IPS-18a (cell line): Measurements from ENCODE around the gene SOX6.

Experiments used
- H3K27ac ChIP-seq: one replicate; pipeline ENCODE4 v1.5.1; 2013; ENCODE audit warnings: low read length
- H3K27me3 ChIP-seq: one replicate; pipeline ENCODE4 v1.6.1; 2013; ENCODE audit warnings: mild to moderate bottlenecking, low read length; ENCODE audit not compliant: control insufficient read depth, insufficient read depth
- H3K36me3 ChIP-seq: one replicate; pipeline ENCODE4 v1.6.1; 2013; ENCODE audit warnings: low read depth, low read length; ENCODE audit not compliant: control insufficient read depth
- H3K4me1 ChIP-seq: one replicate; pipeline ENCODE4 v1.6.1; 2013; ENCODE audit warnings: low read depth, low read length; ENCODE audit not compliant: control insufficient read depth
- H3K4me3 ChIP-seq: one replicate; pipeline ENCODE4 v1.5.1; 2013; ENCODE audit warnings: low read length
- H3K9ac ChIP-seq: one replicate; pipeline ENCODE4 v1.6.1; 2013; ENCODE audit warnings: mild to moderate bottlenecking, low read length, moderate library complexity
- H3K9me3 ChIP-seq: one replicate; pipeline ENCODE4 v1.6.1; 2013; ENCODE audit warnings: low read depth, low read length; ENCODE audit not compliant: control insufficient read depth

Gene SOX6

DNA sequence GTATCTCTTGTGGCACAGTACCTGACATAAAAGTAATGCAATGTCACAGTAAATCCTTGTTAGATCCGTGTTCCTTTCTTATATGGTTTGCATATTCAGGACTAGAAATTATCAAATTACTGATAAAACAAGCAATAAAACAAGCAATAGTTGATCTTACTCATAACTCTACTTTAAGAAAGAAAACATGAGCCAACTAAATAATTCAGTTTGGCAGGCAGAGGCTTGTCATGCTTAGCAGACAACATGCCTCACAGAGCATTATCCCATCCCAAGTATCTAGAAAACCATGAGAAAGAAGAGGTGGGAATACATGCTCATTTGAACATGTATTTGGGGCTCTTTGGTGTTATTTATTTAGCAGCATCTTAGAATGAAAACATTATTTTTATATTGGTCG is 241.9 kb downstream of the SOX6 start:
- Histone ChIP-seq H3K27ac (no peak overlapping the region), H3K9me3 (no peaks in the 10 kb centered on the region), H3K27me3 (no peaks in the 10 kb centered on the region), H3K4me1 (peaks cover 26% of the 10 kb centered on the region), H3K4me3 (no peak overlapping the region), H3K36me3 (no peaks in the 10 kb centered on the region), H3K9ac (no peak overlapping the region)

DNA sequence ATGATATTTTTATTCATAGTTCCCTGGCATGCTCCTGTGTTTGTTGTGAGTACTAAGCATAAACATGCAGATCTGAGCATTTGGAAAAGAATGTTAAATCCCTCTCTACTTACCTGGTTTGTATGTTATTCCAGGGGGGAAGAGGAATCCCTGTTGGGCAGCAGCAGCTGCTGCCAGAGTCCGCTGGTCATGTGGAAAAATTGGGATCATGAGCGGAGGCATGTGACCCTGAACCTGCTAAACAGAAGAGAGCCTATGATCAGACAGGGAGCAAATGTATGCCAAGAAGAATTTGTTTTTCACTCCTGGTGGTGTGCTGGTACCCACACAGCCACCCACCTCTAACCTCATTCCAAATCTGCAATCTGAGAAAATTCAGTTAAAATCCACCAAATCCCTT is 244.7 kb downstream of the SOX6 start:
- Histone ChIP-seq H3K4me1 (peaks cover 26% of the 10 kb centered on the region), H3K36me3 (no peaks in the 10 kb centered on the region), H3K4me3 (peak overlapping the region; percentile 19), H3K27me3 (no peaks in the 10 kb centered on the region), H3K9me3 (no peaks in the 10 kb centered on the region), H3K9ac (no peak overlapping the region), H3K27ac (no peak overlapping the region)

DNA sequence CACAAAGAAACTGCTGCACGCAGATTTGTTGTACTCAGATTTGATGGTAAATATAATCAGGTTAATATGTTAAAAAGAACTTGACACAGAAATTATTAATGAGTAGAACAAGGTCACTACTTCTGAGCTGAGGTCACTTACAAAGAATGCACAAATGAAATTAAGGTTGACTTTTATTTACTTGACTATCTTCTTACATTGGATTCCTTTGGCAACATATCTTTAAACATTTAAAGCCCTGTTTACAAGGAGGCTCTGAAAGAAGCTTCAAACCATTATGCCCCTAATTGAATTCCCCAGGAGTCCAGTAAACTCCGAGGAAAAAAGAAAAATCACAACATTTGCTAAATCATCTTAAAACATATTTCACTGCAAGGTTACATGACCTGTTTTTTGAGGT is 245.5 kb downstream of the SOX6 start:
- no peak overlapping the region for H3K9ac ChIP-seq
- H3K36me3 ChIP-seq: no peaks in the 10 kb centered on the region
- peaks cover 26% of the 10 kb centered on the region for H3K4me1 ChIP-seq
- no peak overlapping the region for H3K27ac ChIP-seq
- H3K27me3 ChIP-seq: no peaks in the 10 kb centered on the region
- H3K4me3 ChIP-seq: peak overlapping the region; percentile 19
- no peaks in the 10 kb centered on the region for H3K9me3 ChIP-seq

DNA sequence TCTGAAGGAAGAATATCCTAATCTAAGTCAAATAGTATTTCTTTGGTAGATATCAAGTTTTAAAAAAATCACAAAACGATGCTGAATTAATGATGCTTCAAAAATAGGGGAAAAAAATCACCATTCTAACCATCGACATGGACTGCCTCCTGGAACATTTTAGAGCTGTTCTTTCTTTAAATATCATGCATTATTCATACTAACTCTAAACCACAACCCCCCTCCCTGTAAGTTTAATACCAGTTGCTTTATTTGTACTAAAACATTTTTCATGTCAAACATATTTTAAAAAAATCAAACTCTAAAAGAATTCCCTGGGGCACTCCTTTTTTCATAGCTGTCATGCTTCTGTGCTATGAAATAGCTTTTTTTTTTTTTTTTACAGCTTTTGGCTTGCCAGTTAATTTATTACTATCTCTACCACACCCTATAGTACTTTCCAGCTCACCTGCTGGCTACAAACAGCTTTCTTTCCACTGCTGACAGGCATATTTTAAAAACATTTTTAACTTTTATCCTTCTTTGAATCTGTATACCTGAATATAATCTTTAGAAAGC is 256.9 kb downstream of the SOX6 start:
- no peaks in the 10 kb centered on the region for H3K27me3 ChIP-seq
- H3K4me1 ChIP-seq: no peaks in the 10 kb centered on the region
- no peaks in the 10 kb centered on the region for H3K9me3 ChIP-seq
- no peak overlapping the region for H3K9ac ChIP-seq
- no peak overlapping the region for H3K4me3 ChIP-seq
- H3K36me3 ChIP-seq: no peaks in the 10 kb centered on the region
- no peak overlapping the region for H3K27ac ChIP-seq

DNA sequence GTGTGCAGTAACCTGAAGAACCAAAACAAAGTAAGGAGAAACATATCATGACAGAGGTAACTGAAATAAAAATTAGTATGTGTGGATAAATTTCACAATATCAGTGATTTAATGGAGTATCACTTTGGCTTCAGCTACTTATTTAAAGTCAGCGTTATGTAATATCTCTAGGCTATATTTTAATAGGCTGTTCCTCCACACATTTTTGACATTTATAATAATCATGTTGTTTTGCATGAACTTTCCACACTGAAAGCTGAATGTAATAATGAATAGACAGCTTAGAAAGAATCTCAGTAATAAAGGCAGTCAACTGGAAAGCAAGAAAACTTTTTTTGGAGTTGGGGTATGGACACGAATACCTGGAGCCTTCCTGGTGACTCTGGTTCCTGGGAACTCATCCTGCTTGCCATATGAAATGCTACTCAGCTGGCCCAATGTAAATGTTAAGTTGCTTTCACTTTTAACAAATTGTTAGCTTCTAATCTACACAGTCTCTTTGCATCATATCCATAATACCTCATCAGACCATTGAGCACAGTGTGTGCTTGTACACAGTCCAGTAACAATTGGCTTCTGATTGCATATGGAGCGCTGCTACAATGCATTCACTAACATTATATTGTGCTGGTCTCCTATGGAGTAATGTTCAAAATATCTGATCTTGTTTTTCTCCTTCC is 257.7 kb downstream of the SOX6 start:
- Histone ChIP-seq H3K36me3 (no peaks in the 10 kb centered on the region), H3K27ac (no peak overlapping the region)

DNA sequence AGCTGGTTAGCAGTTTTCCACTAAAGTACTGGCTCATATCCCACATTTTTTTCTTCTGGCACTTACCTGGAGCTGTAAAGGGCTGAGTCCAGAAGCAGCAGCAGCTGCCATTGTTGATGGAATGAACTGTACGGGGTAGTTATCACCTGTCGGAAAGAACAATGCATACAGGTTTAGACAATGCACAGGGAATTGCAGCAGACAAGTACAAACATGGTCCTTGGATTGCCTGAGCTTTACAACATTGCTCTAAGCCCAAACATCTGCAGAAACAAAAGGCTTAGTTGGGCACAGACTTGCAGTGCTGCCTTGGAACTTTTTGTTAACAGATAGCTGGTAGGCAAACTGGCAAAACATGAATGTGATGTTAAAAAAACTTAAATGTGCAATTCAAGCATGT is 258.8 kb downstream of the SOX6 start:
- no peak overlapping the region for H3K9ac ChIP-seq
- no peaks in the 10 kb centered on the region for H3K9me3 ChIP-seq
- no peaks in the 10 kb centered on the region for H3K27me3 ChIP-seq
- no peak overlapping the region for H3K27ac ChIP-seq
- H3K4me3 ChIP-seq: no peak overlapping the region
- no peaks in the 10 kb centered on the region for H3K36me3 ChIP-seq
- H3K4me1 ChIP-seq: no peaks in the 10 kb centered on the region

More for the DNA sequence above, 257.7 kb downstream of the SOX6 start:
- Histone ChIP-seq H3K9ac (no peak overlapping the region), H3K27me3 (no peaks in the 10 kb centered on the region), H3K4me3 (no peak overlapping the region), H3K9me3 (no peaks in the 10 kb centered on the region), H3K4me1 (no peaks in the 10 kb centered on the region)

DNA sequence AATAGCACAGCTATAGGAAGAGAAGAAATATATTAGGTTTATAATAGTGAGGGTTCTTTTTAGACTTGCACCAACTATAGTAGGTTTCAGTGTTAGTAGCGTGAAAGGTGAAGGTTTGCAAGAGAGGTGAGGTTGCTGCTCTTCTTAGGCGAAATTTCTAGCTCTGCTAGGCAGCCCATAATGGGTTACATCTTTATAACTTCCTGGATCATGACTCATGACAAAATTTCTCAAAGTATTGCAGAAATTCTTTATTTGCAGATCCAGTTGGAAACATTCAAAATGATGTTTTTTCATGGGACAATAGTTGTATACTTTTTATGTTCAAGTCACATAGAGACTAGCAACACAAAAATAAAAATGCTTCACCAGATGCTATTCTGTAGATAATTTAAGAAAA is 260.0 kb downstream of the SOX6 start:
- Histone ChIP-seq H3K9ac (no peak overlapping the region), H3K4me3 (no peak overlapping the region), H3K27ac (no peak overlapping the region), H3K27me3 (no peaks in the 10 kb centered on the region), H3K36me3 (no peaks in the 10 kb centered on the region), H3K4me1 (peaks cover 2% of the 10 kb centered on the region), H3K9me3 (no peaks in the 10 kb centered on the region)

DNA sequence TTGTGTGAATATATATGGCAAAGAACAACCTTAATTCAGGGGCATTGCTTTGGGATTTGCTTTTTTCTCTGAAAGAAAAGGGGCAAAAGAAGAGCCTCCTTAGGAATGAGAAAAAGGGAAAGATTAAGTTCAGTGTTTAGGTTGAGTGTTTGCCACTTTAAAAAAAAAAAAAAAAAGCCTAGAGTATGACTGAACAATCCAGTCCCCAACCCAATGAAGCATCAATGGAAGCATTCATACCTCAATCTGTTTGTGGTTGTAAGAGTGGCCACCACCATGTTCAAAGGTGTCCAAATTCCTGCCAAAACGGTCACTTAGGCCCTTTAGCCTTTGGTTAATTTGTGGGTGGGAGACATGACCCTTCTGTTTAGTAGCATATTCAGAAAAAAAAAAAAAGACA is 260.6 kb downstream of the SOX6 start:
- no peak overlapping the region for H3K27ac ChIP-seq
- H3K9me3 ChIP-seq: no peaks in the 10 kb centered on the region
- no peaks in the 10 kb centered on the region for H3K36me3 ChIP-seq
- H3K9ac ChIP-seq: no peak overlapping the region
- H3K4me3 ChIP-seq: no peak overlapping the region
- peaks cover 6% of the 10 kb centered on the region for H3K4me1 ChIP-seq
- no peaks in the 10 kb centered on the region for H3K27me3 ChIP-seq

DNA sequence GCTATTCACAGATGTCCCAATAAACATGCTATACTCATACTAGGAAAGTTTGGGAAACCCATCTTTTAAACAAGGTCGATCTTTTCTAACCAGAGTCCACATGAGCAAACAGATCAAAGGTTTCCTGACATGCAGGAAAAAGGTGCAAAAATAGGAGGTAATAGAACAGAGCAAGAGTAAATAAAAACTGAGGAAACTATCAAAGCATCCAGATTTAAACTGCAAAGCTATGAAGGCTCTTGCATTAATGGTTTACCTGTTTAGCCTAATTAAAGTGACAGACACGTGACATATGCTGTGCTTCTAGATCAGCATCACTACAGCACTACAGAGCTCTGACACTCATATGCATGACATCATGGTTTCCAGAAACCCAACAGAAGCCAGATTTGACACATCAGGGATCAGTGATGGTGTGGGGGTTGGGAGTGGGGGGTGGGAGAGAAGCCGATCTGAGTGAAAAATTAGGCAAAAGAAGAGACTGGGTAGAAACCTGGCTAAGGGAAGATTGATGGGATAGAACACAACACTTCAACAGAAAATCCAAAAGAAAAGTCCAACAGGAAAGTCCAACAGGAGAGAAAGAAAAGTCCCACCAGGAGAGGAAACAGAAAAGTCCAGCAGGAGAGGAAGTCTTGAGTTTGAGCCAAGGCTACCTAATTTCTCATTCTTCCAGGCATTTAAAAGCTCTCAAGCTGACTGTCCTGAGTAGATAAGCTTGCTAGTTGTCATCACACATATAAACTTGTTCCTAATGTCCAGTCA is 262.3 kb downstream of the SOX6 start:
- no peak overlapping the region for H3K9ac ChIP-seq
- H3K4me1 ChIP-seq: peaks cover 6% of the 10 kb centered on the region
- no peaks in the 10 kb centered on the region for H3K36me3 ChIP-seq
- H3K27ac ChIP-seq: no peak overlapping the region
- no peak overlapping the region for H3K4me3 ChIP-seq
- H3K9me3 ChIP-seq: no peaks in the 10 kb centered on the region
- H3K27me3 ChIP-seq: no peaks in the 10 kb centered on the region

DNA sequence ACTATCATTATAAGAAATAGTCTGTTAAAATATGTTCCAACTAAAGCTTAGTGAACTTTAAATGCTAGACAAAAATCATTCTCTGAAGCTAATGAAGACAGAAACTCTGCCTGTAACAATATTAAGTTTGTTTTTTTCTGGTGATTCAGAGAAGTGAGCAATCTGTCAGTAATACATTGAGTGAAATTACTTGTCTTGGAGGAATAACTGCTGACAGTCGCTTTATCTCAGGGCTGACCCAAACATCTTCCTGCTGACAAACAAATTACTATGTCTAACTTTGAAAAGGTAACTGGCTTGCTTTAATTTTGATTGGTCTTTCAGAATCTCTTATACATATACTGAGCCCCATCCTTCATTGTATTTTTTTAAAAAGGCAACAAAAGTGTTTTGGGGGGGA is 264.5 kb downstream of the SOX6 start:
- Histone ChIP-seq H3K4me3 (no peak overlapping the region), H3K27me3 (no peaks in the 10 kb centered on the region), H3K27ac (no peak overlapping the region), H3K4me1 (peaks cover 6% of the 10 kb centered on the region), H3K36me3 (no peaks in the 10 kb centered on the region), H3K9ac (no peak overlapping the region), H3K9me3 (no peaks in the 10 kb centered on the region)

DNA sequence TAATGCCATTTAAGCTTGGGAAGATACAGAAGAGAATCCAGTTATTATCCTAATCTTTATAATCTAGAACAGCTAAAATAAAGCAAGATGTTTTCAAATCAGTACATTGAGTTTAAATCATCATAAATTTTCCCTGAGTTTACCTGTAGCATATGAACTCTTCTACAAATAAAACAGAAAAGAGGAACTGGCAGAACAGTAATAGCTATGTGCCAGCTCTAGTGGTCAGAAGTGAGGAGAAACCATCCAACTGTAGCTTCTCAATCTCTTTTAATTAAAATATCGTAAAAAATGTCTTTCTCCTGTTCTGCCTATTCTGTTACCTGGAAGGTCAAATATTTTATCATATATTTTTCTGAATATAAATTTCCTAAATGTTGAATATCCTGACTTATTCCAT is 266.9 kb downstream of the SOX6 start:
- Histone ChIP-seq H3K4me3 (no peak overlapping the region), H3K36me3 (no peaks in the 10 kb centered on the region), H3K4me1 (peaks cover 6% of the 10 kb centered on the region), H3K27ac (no peak overlapping the region), H3K9ac (no peak overlapping the region), H3K27me3 (no peaks in the 10 kb centered on the region), H3K9me3 (no peaks in the 10 kb centered on the region)

DNA sequence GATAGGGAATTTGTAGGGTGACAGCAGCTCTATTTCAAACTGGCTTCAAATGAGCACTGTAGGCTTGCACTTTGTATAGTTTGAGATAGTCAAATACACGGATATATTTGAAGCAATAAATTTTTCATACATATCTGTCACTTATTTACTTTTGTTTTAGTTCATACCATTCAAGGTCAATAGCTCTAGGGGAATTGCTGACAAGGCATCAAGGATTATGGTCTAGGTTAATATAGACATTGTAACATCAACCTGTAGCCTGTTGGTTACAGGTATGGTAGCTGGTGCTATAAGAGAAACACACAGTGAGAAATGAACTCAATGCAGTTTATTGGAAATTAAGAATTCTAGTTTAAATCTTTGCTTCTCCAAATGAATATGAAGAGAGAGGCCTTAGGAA is 267.6 kb downstream of the SOX6 start:
- H3K9ac ChIP-seq: no peak overlapping the region

More for the DNA sequence above, 267.6 kb downstream of the SOX6 start:
- H3K9me3 ChIP-seq: no peaks in the 10 kb centered on the region
- H3K4me1 ChIP-seq: peaks cover 6% of the 10 kb centered on the region
- no peak overlapping the region for H3K4me3 ChIP-seq
- no peaks in the 10 kb centered on the region for H3K36me3 ChIP-seq
- H3K27ac ChIP-seq: no peak overlapping the region
- no peaks in the 10 kb centered on the region for H3K27me3 ChIP-seq
